Measurements from ENCODE around the gene SLC35A3.

SLC35A3 gene

GRCh38 chr1:100053727-100054126, 83.9 kb downstream of the SLC35A3 start:
- Histone ChIP-seq H3K27me3 (ENCODE audit: control insufficient read depth in 1 of 2, insufficient read depth in 2 of 2, low read length in 2 of 2) (no peaks in the 10 kb centered on the region), H3K27ac (ENCODE audit: low read depth, low read length) (no peak overlapping the region), H3K9ac (ENCODE audit: low read length) (no peak overlapping the region), H3K4me3 (ENCODE audit: low read depth in 1 of 2, low read length in 2 of 2) (no peak overlapping the region), H3K36me3 (ENCODE audit: insufficient read depth, low read length) (no peaks in the 10 kb centered on the region), H3K4me1 (ENCODE audit: insufficient read depth, low read length) (peaks cover 6% of the 10 kb centered on the region), H3K9me3 (ENCODE audit: low read length) (no peaks in the 10 kb centered on the region)

- no peak overlapping the region for H3K9ac ChIP-seq (ENCODE audit: low read length)
- peaks cover 36% of the 10 kb centered on the region for H3K36me3 ChIP-seq (ENCODE audit: insufficient read depth, low read length)
- H3K27me3 ChIP-seq (ENCODE audit: control insufficient read depth in 1 of 2, insufficient read depth in 2 of 2, low read length in 2 of 2) = no peaks in the 10 kb centered on the region
- H3K4me1 ChIP-seq (ENCODE audit: insufficient read depth, low read length) = peaks cover 10% of the 10 kb centered on the region
- no peak overlapping the region for H3K27ac ChIP-seq (ENCODE audit: low read depth, low read length)
- H3K4me3 ChIP-seq (ENCODE audit: low read depth in 1 of 2, low read length in 2 of 2) = no peak overlapping the region
- H3K9me3 ChIP-seq (ENCODE audit: low read length) = no peaks in the 10 kb centered on the region
These were observed 91.9 kb downstream of the SLC35A3 start for GRCh38 chr1:100061681-100062080.

- Histone ChIP-seq H3K4me3 (ENCODE audit: low read depth in 1 of 2, low read length in 2 of 2) (no peak overlapping the region), H3K27ac (ENCODE audit: low read depth, low read length) (no peak overlapping the region), H3K9me3 (ENCODE audit: low read length) (no peaks in the 10 kb centered on the region), H3K9ac (ENCODE audit: low read length) (no peak overlapping the region), H3K27me3 (ENCODE audit: control insufficient read depth in 1 of 2, insufficient read depth in 2 of 2, low read length in 2 of 2) (no peaks in the 10 kb centered on the region), H3K36me3 (ENCODE audit: insufficient read depth, low read length) (peaks cover 60% of the 10 kb centered on the region), H3K4me1 (ENCODE audit: insufficient read depth, low read length) (peaks cover 10% of the 10 kb centered on the region)
These were observed 95.6 kb downstream of the SLC35A3 start for GRCh38 chr1:100065183-100065968.

- Histone ChIP-seq H3K27me3 (ENCODE audit: control insufficient read depth in 1 of 2, insufficient read depth in 2 of 2, low read length in 2 of 2) (no peaks in the 10 kb centered on the region), H3K36me3 (ENCODE audit: insufficient read depth, low read length) (peaks cover 60% of the 10 kb centered on the region), H3K9me3 (ENCODE audit: low read length) (no peaks in the 10 kb centered on the region), H3K4me1 (ENCODE audit: insufficient read depth, low read length) (peaks cover 10% of the 10 kb centered on the region), H3K9ac (ENCODE audit: low read length) (no peak overlapping the region), H3K27ac (ENCODE audit: low read depth, low read length) (no peak overlapping the region), H3K4me3 (ENCODE audit: low read depth in 1 of 2, low read length in 2 of 2) (no peak overlapping the region)
These were observed 96.1 kb downstream of the SLC35A3 start for GRCh38 chr1:100065969-100066227.

- no peak overlapping the region for H3K4me3 ChIP-seq (ENCODE audit: low read depth in 1 of 2, low read length in 2 of 2)
- H3K9me3 ChIP-seq (ENCODE audit: low read length) = no peaks in the 10 kb centered on the region
- H3K27ac ChIP-seq (ENCODE audit: low read depth, low read length) = no peak overlapping the region
- H3K4me1 ChIP-seq (ENCODE audit: insufficient read depth, low read length) = peaks cover 4% of the 10 kb centered on the region
- H3K27me3 ChIP-seq (ENCODE audit: control insufficient read depth in 1 of 2, insufficient read depth in 2 of 2, low read length in 2 of 2) = no peaks in the 10 kb centered on the region
- H3K36me3 ChIP-seq (ENCODE audit: insufficient read depth, low read length) = peaks cover 61% of the 10 kb centered on the region
- no peak overlapping the region for H3K9ac ChIP-seq (ENCODE audit: low read length)
These were observed 100.6 kb downstream of the SLC35A3 start for GRCh38 chr1:100070201-100070939.

GRCh38 chr1:100073531-100073930, 103.7 kb downstream of the SLC35A3 start:
- Histone ChIP-seq H3K27me3 (ENCODE audit: control insufficient read depth in 1 of 2, insufficient read depth in 2 of 2, low read length in 2 of 2) (no peaks in the 10 kb centered on the region), H3K9me3 (ENCODE audit: low read length) (no peaks in the 10 kb centered on the region), H3K27ac (ENCODE audit: low read depth, low read length) (no peak overlapping the region), H3K9ac (ENCODE audit: low read length) (no peak overlapping the region), H3K4me3 (ENCODE audit: low read depth in 1 of 2, low read length in 2 of 2) (no peak overlapping the region), H3K4me1 (ENCODE audit: insufficient read depth, low read length) (no peaks in the 10 kb centered on the region), H3K36me3 (ENCODE audit: insufficient read depth, low read length) (peaks cover 55% of the 10 kb centered on the region)

- Histone ChIP-seq H3K9ac (ENCODE audit: low read length) (no peak overlapping the region), H3K4me1 (ENCODE audit: insufficient read depth, low read length) (no peaks in the 10 kb centered on the region), H3K27me3 (ENCODE audit: control insufficient read depth in 1 of 2, insufficient read depth in 2 of 2, low read length in 2 of 2) (no peaks in the 10 kb centered on the region), H3K9me3 (ENCODE audit: low read length) (no peaks in the 10 kb centered on the region), H3K36me3 (ENCODE audit: insufficient read depth, low read length) (peaks cover 56% of the 10 kb centered on the region), H3K4me3 (ENCODE audit: low read depth in 1 of 2, low read length in 2 of 2) (no peak overlapping the region), H3K27ac (ENCODE audit: low read depth, low read length) (no peak overlapping the region)
These were observed 105.0 kb downstream of the SLC35A3 start for GRCh38 chr1:100074604-100075395.

GRCh38 chr1:100075773-100076172, 106.0 kb downstream of the SLC35A3 start:
- no peak overlapping the region for H3K27ac ChIP-seq (ENCODE audit: low read depth, low read length)
- no peaks in the 10 kb centered on the region for H3K4me1 ChIP-seq (ENCODE audit: insufficient read depth, low read length)
- H3K27me3 ChIP-seq (ENCODE audit: control insufficient read depth in 1 of 2, insufficient read depth in 2 of 2, low read length in 2 of 2) = no peaks in the 10 kb centered on the region
- H3K9ac ChIP-seq (ENCODE audit: low read length) = no peak overlapping the region
- H3K9me3 ChIP-seq (ENCODE audit: low read length) = no peaks in the 10 kb centered on the region
- no peak overlapping the region for H3K4me3 ChIP-seq (ENCODE audit: low read depth in 1 of 2, low read length in 2 of 2)
- peaks cover 56% of the 10 kb centered on the region for H3K36me3 ChIP-seq (ENCODE audit: insufficient read depth, low read length)

- H3K9ac ChIP-seq (ENCODE audit: low read length) = no peak overlapping the region
- peaks cover 55% of the 10 kb centered on the region for H3K36me3 ChIP-seq (ENCODE audit: insufficient read depth, low read length)
- no peaks in the 10 kb centered on the region for H3K4me1 ChIP-seq (ENCODE audit: insufficient read depth, low read length)
- no peak overlapping the region for H3K27ac ChIP-seq (ENCODE audit: low read depth, low read length)
- no peak overlapping the region for H3K4me3 ChIP-seq (ENCODE audit: low read depth in 1 of 2, low read length in 2 of 2)
- H3K27me3 ChIP-seq (ENCODE audit: control insufficient read depth in 1 of 2, insufficient read depth in 2 of 2, low read length in 2 of 2) = no peaks in the 10 kb centered on the region
- no peaks in the 10 kb centered on the region for H3K9me3 ChIP-seq (ENCODE audit: low read length)
These were observed 106.5 kb downstream of the SLC35A3 start for GRCh38 chr1:100076319-100076718.

GRCh38 chr1:100076744-100077143, 106.9 kb downstream of the SLC35A3 start:
- peaks cover 55% of the 10 kb centered on the region for H3K36me3 ChIP-seq (ENCODE audit: insufficient read depth, low read length)

GRCh38 chr1:100077531-100077930, 107.7 kb downstream of the SLC35A3 start:
- no peak overlapping the region for H3K4me3 ChIP-seq (ENCODE audit: low read depth in 1 of 2, low read length in 2 of 2)
- no peaks in the 10 kb centered on the region for H3K4me1 ChIP-seq (ENCODE audit: insufficient read depth, low read length)
- peaks cover 55% of the 10 kb centered on the region for H3K36me3 ChIP-seq (ENCODE audit: insufficient read depth, low read length)
- H3K27ac ChIP-seq (ENCODE audit: low read depth, low read length) = no peak overlapping the region
- no peak overlapping the region for H3K9ac ChIP-seq (ENCODE audit: low read length)
- H3K27me3 ChIP-seq (ENCODE audit: control insufficient read depth in 1 of 2, insufficient read depth in 2 of 2, low read length in 2 of 2) = no peaks in the 10 kb centered on the region
- H3K9me3 ChIP-seq (ENCODE audit: low read length) = no peaks in the 10 kb centered on the region

More at GRCh38 chr1:100076744-100077143, 106.9 kb downstream of the SLC35A3 start:
- no peaks in the 10 kb centered on the region for H3K9me3 ChIP-seq (ENCODE audit: low read length)
- H3K27ac ChIP-seq (ENCODE audit: low read depth, low read length) = no peak overlapping the region
- no peaks in the 10 kb centered on the region for H3K27me3 ChIP-seq (ENCODE audit: control insufficient read depth in 1 of 2, insufficient read depth in 2 of 2, low read length in 2 of 2)
- H3K4me3 ChIP-seq (ENCODE audit: low read depth in 1 of 2, low read length in 2 of 2) = no peak overlapping the region
- no peaks in the 10 kb centered on the region for H3K4me1 ChIP-seq (ENCODE audit: insufficient read depth, low read length)
- no peak overlapping the region for H3K9ac ChIP-seq (ENCODE audit: low read length)

Data from muscle layer of colon (tissue), 2 donors.